SK-N-SH treated with all-trans-retinoic acid at 6 μM for 48 hours (cell line): ENCODE measurements around the gene IGSF9.
"Not testable (repeated sequence)": the region's sequence is repeated elsewhere in the genome, so short reads cannot be mapped to it uniquely, and the experiment has no call there.

ENCODE experiments used
- TOX ChIP-seq: fragments of 250-450 bp; sonication (Bioruptor Pico); IDR thresholded peaks from 2 replicates; pipeline ENCODE4 v1.8.0; 2021; ENCODE audit warnings: mild to moderate bottlenecking, moderate library complexity, borderline replicate concordance
- ZFP30 ChIP-seq: fragments of 450-650 bp; formaldehyde crosslinking; IDR thresholded peaks from 2 replicates; pipeline ENCODE4 v1.5.0; 2022; ENCODE audit warnings: mild to moderate bottlenecking, moderate library complexity
- ZNF8 ChIP-seq: fragments of 450-650 bp; formaldehyde crosslinking; IDR thresholded peaks from 2 replicates; pipeline ENCODE4 v1.5.0; 2020; ENCODE audit warnings: mild to moderate bottlenecking, moderate library complexity

GRCh38 chr1:159899634-159900033 is 45.8 kb downstream of the IGSF9 start:
- not testable (repeated sequence) for TF ChIP-seq ZNF8 (CRISPR knock-in tag); TOX (CRISPR knock-in tag); ZFP30
